H1 (cell line): ENCODE measurements around the gene ATP5ME. TPM values are rescaled to one million over a fixed set of nuclear protein-coding genes. Genes with fewer than 3 reads are reported as not detected.

Experiments
- CTCF ChIA-PET: fragments of 300-600 bp; sonication (Branson Sonifier 250); formaldehyde crosslinking; loops from one replicate; lab custom pipeline; 2021; ENCODE audit not compliant: partially characterized antibody; lab: Charles Lee
- POLR2A ChIA-PET: fragments of 300-600 bp; sonication (Branson Sonifier 250); formaldehyde crosslinking; loops from one replicate; lab custom pipeline; 2021; ENCODE audit warnings: inconsistent platforms; ENCODE audit not compliant: partially characterized antibody; lab: Charles Lee
- DNase-seq, 2 experiments: peaks; one replicate each; pipeline versions ENCODE4 v3.0.0 to v3.0.0-alpha.2; 2010 to 2022; ENCODE audit warnings: low spot score in 2 of 2, low read depth in 1 of 2, mixed read lengths in 1 of 2
- FAIRE-seq: peaks from 2 replicates; lab custom pipeline; 2011; peaks lifted over from hg19 to GRCh38; lab: Jason Lieb, UNC
- H2AFZ ChIP-seq: 2 replicates; pipeline ENCODE4 v1.8.1; 2012; ENCODE audit warnings: low read length, inconsistent platforms
- H2AK5ac ChIP-seq: 2 replicates; pipeline ENCODE4 v1.6.1; 2013; ENCODE audit warnings: low read depth, low read length
- H2BK120ac ChIP-seq: replicated peaks from 2 replicates; pipeline ENCODE3; 2013; ENCODE audit warnings: low read depth, low read length, inconsistent platforms
- H2BK12ac ChIP-seq: 2 replicates; pipeline ENCODE4 v1.6.1; 2013; ENCODE audit warnings: low read depth, low read length
- H2BK15ac ChIP-seq: 2 replicates; pipeline ENCODE4 v1.6.1; 2013; ENCODE audit warnings: low read length
- H2BK20ac ChIP-seq: 2 replicates; pipeline ENCODE4 v1.6.1; 2013; ENCODE audit warnings: low read length
- H2BK5ac ChIP-seq: 2 replicates; pipeline ENCODE4 v1.6.1; 2013; ENCODE audit warnings: low read depth, low read length
- H3K14ac ChIP-seq: 2 replicates; pipeline ENCODE4 v1.6.1; 2013; ENCODE audit warnings: inconsistent platforms; ENCODE audit not compliant: insufficient read length
- H3K18ac ChIP-seq: 2 replicates; pipeline ENCODE4 v1.6.1; 2013; ENCODE audit warnings: low read length; ENCODE audit errors: extremely low read depth
- H3K23ac ChIP-seq: 2 replicates; pipeline ENCODE4 v1.6.1; 2013; ENCODE audit warnings: inconsistent platforms; ENCODE audit not compliant: insufficient read length
- H3K23me2 ChIP-seq: 2 replicates; pipeline ENCODE4 v1.6.1; 2013; ENCODE audit warnings: low read depth, low read length
- H3K27ac ChIP-seq: 2 replicates; pipeline ENCODE4 v1.6.1; 2011; ENCODE audit warnings: low read depth, low read length, inconsistent platforms
- H3K27me3 ChIP-seq, 4 experiments: replicated peaks in 1 of 4; 1 replicate in 1 of 4; 2 replicates in 3 of 4; pipeline versions ENCODE4 v1.6.1 to v1.8.1; 2011 to 2013; ENCODE audit warnings: low read length in 3 of 4, mild to moderate bottlenecking in 3 of 4, inconsistent platforms in 2 of 4, mixed read lengths in 2 of 4, moderate library complexity in 1 of 4; ENCODE audit not compliant: control insufficient read depth in 3 of 4, insufficient read depth in 3 of 4; ENCODE audit errors: extremely low read depth in 1 of 4
- H3K36me3 ChIP-seq, 4 experiments: 2 replicates each; pipeline versions ENCODE4 v1.6.1 to v1.8.1; 2011 to 2013; ENCODE audit warnings: mild to moderate bottlenecking in 4 of 4, low read length in 3 of 4, moderate library complexity in 2 of 4, control low read depth in 1 of 4, inconsistent platforms in 1 of 4; ENCODE audit not compliant: insufficient read depth in 4 of 4, control insufficient read depth in 2 of 4
- H3K4ac ChIP-seq: replicated peaks from 2 replicates; pipeline ENCODE3; 2013; ENCODE audit warnings: low read length, low read depth, mixed read lengths, inconsistent platforms; ENCODE audit not compliant: insufficient read length
- H3K4me1 ChIP-seq, 4 experiments: replicated peaks in 1 of 4; 1 replicate in 1 of 4; 2 replicates in 3 of 4; pipeline versions ENCODE4 v1.6.1 to v1.8.1; 2011 to 2013; ENCODE audit warnings: low read length in 3 of 4, inconsistent platforms in 2 of 4, mixed read lengths in 1 of 4; ENCODE audit not compliant: insufficient read depth in 4 of 4, control insufficient read depth in 3 of 4
- H3K4me2 ChIP-seq, 2 experiments: 2 replicates each; pipeline versions ENCODE4 v1.6.1 to v1.8.1; 2011 to 2013; ENCODE audit warnings: low read depth in 2 of 2, low read length in 2 of 2, control low read depth in 1 of 2, inconsistent platforms in 1 of 2, mild to moderate bottlenecking in 1 of 2; ENCODE audit not compliant: insufficient read depth in 1 of 2
- H3K4me3 ChIP-seq, 4 experiments: fragments of 200-600, 300-600 bp in 1 of 4; sonication (generic), shearing (Covaris generic), sonication (Bioruptor Twin) in 1 of 4; 2 replicates each; pipeline versions ENCODE4 v1.5.1 to v1.8.1; 2011 to 2016; ENCODE audit warnings: low read length in 4 of 4, low read depth in 3 of 4, control low read depth in 2 of 4, inconsistent platforms in 2 of 4, mild to moderate bottlenecking in 2 of 4, mixed read lengths in 1 of 4, moderate library complexity in 1 of 4; ENCODE audit not compliant: insufficient read depth in 2 of 4; ENCODE audit errors: extremely low read depth in 1 of 4
- H3K56ac ChIP-seq: replicated peaks from 2 replicates; pipeline ENCODE3; 2013; ENCODE audit warnings: low read depth, mild to moderate bottlenecking, mixed read lengths, low read length, inconsistent platforms; ENCODE audit not compliant: insufficient read length
- H3K79me1 ChIP-seq: 2 replicates; pipeline ENCODE4 v1.6.1; 2013; ENCODE audit warnings: low read depth, low read length, control low read depth
- H3K79me2 ChIP-seq, 2 experiments: 2 replicates each; pipeline versions ENCODE4 v1.6.1 to v1.8.1; 2012 to 2013; ENCODE audit warnings: low read length in 2 of 2, mild to moderate bottlenecking in 2 of 2, inconsistent platforms in 1 of 2; ENCODE audit not compliant: insufficient read depth in 2 of 2, control insufficient read depth in 1 of 2
- H3K9ac ChIP-seq, 4 experiments: replicated peaks in 1 of 4; 1 replicate in 1 of 4; 2 replicates in 3 of 4; pipeline versions ENCODE4 v1.6.1 to v1.8.1; 2011 to 2013; ENCODE audit warnings: low read depth in 3 of 4, low read length in 3 of 4, control low read depth in 2 of 4, mild to moderate bottlenecking in 2 of 4, moderate library complexity in 2 of 4, inconsistent platforms in 1 of 4; ENCODE audit errors: extremely low read depth in 1 of 4
- H3K9me3 ChIP-seq, 2 experiments: 2 replicates each; pipeline versions ENCODE4 v1.6.1 to v1.8.1; 2012 to 2013; ENCODE audit warnings: mild to moderate bottlenecking in 2 of 2, moderate library complexity in 2 of 2, control low read depth in 1 of 2, inconsistent platforms in 1 of 2, low read depth in 1 of 2, low read length in 1 of 2, mixed read lengths in 1 of 2; ENCODE audit not compliant: insufficient read depth in 2 of 2
- H4K20me1 ChIP-seq, 2 experiments: replicated peaks in 1 of 2; 2 replicates each; pipeline versions ENCODE3 to v1.8.1; 2011 to 2013; ENCODE audit warnings: inconsistent platforms in 2 of 2, low read length in 2 of 2, mild to moderate bottlenecking in 1 of 2; ENCODE audit not compliant: insufficient read depth in 2 of 2, control insufficient read depth in 1 of 2
- H4K5ac ChIP-seq: 2 replicates; pipeline ENCODE4 v1.6.1; 2013; ENCODE audit warnings: low read length, low read depth, mixed read lengths, inconsistent platforms; ENCODE audit not compliant: insufficient read length
- H4K8ac ChIP-seq: 2 replicates; pipeline ENCODE4 v1.8.0; 2013; ENCODE audit warnings: mild to moderate bottlenecking, moderate library complexity, low read length, inconsistent platforms; ENCODE audit not compliant: insufficient read depth; ENCODE audit errors: extremely low read depth
- H4K91ac ChIP-seq: replicated peaks from 2 replicates; pipeline ENCODE3; 2013; ENCODE audit warnings: low read length, mixed read lengths, inconsistent platforms; ENCODE audit not compliant: insufficient read length
- CBX8 ChIP-seq: fragments of 300-800, 300-1000 bp; sonication (generic); IDR thresholded peaks from 2 replicates; pipeline ENCODE4 v1.7.1; 2016; ENCODE audit warnings: low read depth, low read length, borderline replicate concordance
- E2F6 ChIP-seq: IDR thresholded peaks from 2 replicates; pipeline ENCODE4 v1.6.1; 2012; ENCODE audit warnings: inconsistent platforms
- EGR1 ChIP-seq: IDR thresholded peaks from 2 replicates; pipeline ENCODE4 v1.6.1; 2011; ENCODE audit warnings: low read depth, low read length, borderline replicate concordance
- SP1 ChIP-seq: IDR thresholded peaks from 2 replicates; pipeline ENCODE4 v1.6.1; 2011; ENCODE audit warnings: low read depth, low read length
- ZNF274 ChIP-seq: IDR thresholded peaks from 2 replicates; pipeline ENCODE4 v1.7.0; 2012; ENCODE audit warnings: low read length, borderline replicate concordance; ENCODE audit errors: extremely low read depth
- WGBS, 2 experiments: shearing (Covaris generic) in 1 of 2; methylation state at CpG; one replicate each; pipeline versions ENCODE4 v1.1.6 to v1.1.7; 2013 to 2015; ENCODE audit warnings: low lambda C conversion rate in 2 of 2, mixed read lengths in 2 of 2, inconsistent platforms in 1 of 2, low coverage in 1 of 2, missing lambda C conversion rate in 1 of 2; ENCODE audit not compliant: insufficient replicate concordance in 2 of 2, insufficient coverage in 1 of 2, insufficient read length in 1 of 2; ENCODE audit errors: extremely low coverage in 1 of 2, missing lambda C conversion rate in 1 of 2; 5-methylcytosine and 5-hydroxymethylcytosine counted together
- polyA plus RNA-seq, 7 experiments: library from polyadenylated mRNA; depleted of rRNA in 3 of 7; stranded (reverse) in 5 of 7; unstranded in 2 of 7; fragments of >200 nt in 5 of 7; fragments of 200-250 nt in 2 of 7; gene quantifications; 1 replicate in 5 of 7; 2 replicates in 1 of 7; 4 replicates in 1 of 7; pipeline versions ENCODE4 v1.2.1 to v1.2.3, GENCODE V29; 2011 to 2013; ENCODE audit warnings: missing spikeins in 2 of 7, mixed read lengths in 2 of 7
- total RNA-seq: library from RNA; stranded (reverse); fragmentation: NEBNext Ultra II Directional; extraction: Animal tissue kit (Norgen Biotek cat#: 25700); gene quantifications from 2 replicates; pipeline ENCODE4 v1.2.1, GENCODE V29; 2021
- TF ChIP-seq, protein P1 (sequence below): IDR thresholded peaks from 2 replicates; pipeline ENCODE4 v1.6.1; 2011; ENCODE audit warnings: low read length, improper control_type of control experiment
- TF ChIP-seq, protein P2 (sequence below): IDR thresholded peaks from 2 replicates; pipeline ENCODE4 v1.6.1; 2011; ENCODE audit warnings: low read depth, mild to moderate bottlenecking, low read length; ENCODE audit not compliant: insufficient read depth

The ATP5ME gene
- total and polyA plus RNA-seq, 2 of the 8 experiments (the other 6 are each of a cell fraction or from before 2014, with no cell fraction given): 375 to 450 TPM

GRCh38 chr4:707929-708630 is 34.0 kb upstream of the ATP5ME start:
- no peak overlapping the region for H2BK12ac ChIP-seq
- CTCF ChIA-PET: interaction anchor here (1.8 kb wide), 1 partner anchor 24 kb away, joined by 8 read pairs; no protein-coding TSS in a partner anchor
- H4K5ac ChIP-seq: no peak overlapping the region
- H2AFZ ChIP-seq: no peak overlapping the region
- H4K91ac ChIP-seq: no peak overlapping the region
- no peak overlapping the region for H2BK5ac ChIP-seq
- H3K79me1 ChIP-seq: peaks cover 22% of the 10 kb centered on the region
- H3K23ac ChIP-seq: no peak overlapping the region
- no peak overlapping the region for H3K14ac ChIP-seq
- WGBS, 2 experiments: 96% methylated on average over 10 of the region's 11 CpGs; no CpG with 5 or more reads in 1 of the 2 experiments
- H3K4me1 ChIP-seq: peaks cover 0 to 8% (median 5%) of the 10 kb centered on the region in 4 experiments; a peak in 5 of 7 replicates
- H3K79me2 ChIP-seq: peaks cover 13 to 62% of the 10 kb centered on the region in 2 experiments
- peaks cover 0 to 4% (median under 1%) of the 10 kb centered on the region in 4 experiments; a peak in 3 of 7 replicates for H3K27me3 ChIP-seq
- peak overlapping the region in 1 of 2 experiments; percentile 5; a peak in 1 of 4 replicates for H3K4me2 ChIP-seq
- no peak overlapping the region for H3K18ac ChIP-seq
- no peak overlapping the region for H2BK120ac ChIP-seq
- DNase-seq: no peak
- H3K56ac ChIP-seq: no peak overlapping the region
- no peaks in the 10 kb centered on the region for H3K9me3 ChIP-seq
- peak overlapping the region; percentile 80; the same call in 1 of the 2 replicates for H4K8ac ChIP-seq
- no peak overlapping the region for H2BK20ac ChIP-seq
- H3K9ac ChIP-seq: no peak overlapping the region
- no peak overlapping the region for H3K4me3 ChIP-seq
- H3K27ac ChIP-seq: no peak overlapping the region
- H3K36me3 ChIP-seq: peaks cover 0 to 6% (median 0%) of the 10 kb centered on the region in 4 experiments; a peak in 2 of 8 replicates
- no peak overlapping the region for H2AK5ac ChIP-seq
- H2BK15ac ChIP-seq: no peak overlapping the region
- H3K4ac ChIP-seq: no peak overlapping the region
- POLR2A ChIA-PET: interaction anchor here (0.8 to 1.0 kb wide), 3 partner anchors 10 to 24 kb away, joined by 3 read pairs; no protein-coding TSS in a partner anchor
- H4K20me1 ChIP-seq: peaks cover 11 to 32% of the 10 kb centered on the region in 2 experiments
- FAIRE-seq: no peak
- peaks cover 12% of the 10 kb centered on the region; the same call in 1 of the 2 replicates for H3K23me2 ChIP-seq
- TF ChIP-seq, protein P1, sequence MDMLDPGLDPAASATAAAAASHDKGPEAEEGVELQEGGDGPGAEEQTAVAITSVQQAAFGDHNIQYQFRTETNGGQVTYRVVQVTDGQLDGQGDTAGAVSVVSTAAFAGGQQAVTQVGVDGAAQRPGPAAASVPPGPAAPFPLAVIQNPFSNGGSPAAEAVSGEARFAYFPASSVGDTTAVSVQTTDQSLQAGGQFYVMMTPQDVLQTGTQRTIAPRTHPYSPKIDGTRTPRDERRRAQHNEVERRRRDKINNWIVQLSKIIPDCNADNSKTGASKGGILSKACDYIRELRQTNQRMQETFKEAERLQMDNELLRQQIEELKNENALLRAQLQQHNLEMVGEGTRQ: no peak
- TF ChIP-seq, protein P2, sequence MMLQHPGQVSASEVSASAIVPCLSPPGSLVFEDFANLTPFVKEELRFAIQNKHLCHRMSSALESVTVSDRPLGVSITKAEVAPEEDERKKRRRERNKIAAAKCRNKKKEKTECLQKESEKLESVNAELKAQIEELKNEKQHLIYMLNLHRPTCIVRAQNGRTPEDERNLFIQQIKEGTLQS: no peak
- TF ChIP-seq ZNF274: no peak
- no peak for TF ChIP-seq EGR1
- TF ChIP-seq CBX8: no peak
- no peak for TF ChIP-seq SP1
- no peak for TF ChIP-seq E2F6
